Epithelial cell of proximal tubule (primary cell): Measurements from ENCODE around the gene PARN. TPM values are rescaled to one million over a fixed set of nuclear protein-coding genes. Genes with fewer than 3 reads are reported as not detected.

Experiments
- DNase-seq: peaks from one replicate; pipeline ENCODE4 v3.0.0-alpha.2; 2011; ENCODE audit warnings: low read depth
- H3K4me3 ChIP-seq: 2 replicates; pipeline ENCODE4 v1.5.1; 2011; ENCODE audit warnings: low read depth, mild to moderate bottlenecking, low read length
- CTCF ChIP-seq: conservative IDR thresholded peaks from 2 replicates; pipeline ENCODE4 v1.5.1; 2012; ENCODE audit warnings: low read depth, mild to moderate bottlenecking, low read length
- total RNA-seq: library from RNA; depleted of rRNA; stranded (reverse); fragments of >200 nt; gene quantifications from 2 replicates; pipeline ENCODE4 v1.2.3, GENCODE V29; 2015

Gene PARN
- total RNA-seq, 1 donor from 2014 or later, result 28.5 TPM

DNA sequence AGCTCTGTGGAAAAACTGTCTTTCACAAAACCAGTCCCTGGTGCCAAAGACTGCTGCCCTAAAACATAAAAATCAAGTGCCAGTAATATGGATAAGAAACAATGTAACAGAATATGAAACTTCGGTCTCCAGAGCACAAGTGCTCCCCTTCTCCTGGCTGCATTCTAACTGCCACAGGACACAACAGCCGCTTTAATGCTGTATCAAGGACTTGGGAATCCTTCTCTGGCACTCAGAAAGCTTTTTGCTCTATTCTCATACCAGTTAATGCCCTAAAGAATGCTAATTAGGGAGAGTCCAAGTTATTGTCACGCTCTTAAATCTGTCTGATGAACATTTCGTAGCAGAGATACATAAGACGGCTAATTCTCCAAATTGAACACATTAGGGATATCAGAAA, 90.9 kb downstream of the PARN start:
- H3K4me3 ChIP-seq, result no peak overlapping the region
- TF ChIP-seq CTCF, result no peak
- no peak for DNase-seq

DNA sequence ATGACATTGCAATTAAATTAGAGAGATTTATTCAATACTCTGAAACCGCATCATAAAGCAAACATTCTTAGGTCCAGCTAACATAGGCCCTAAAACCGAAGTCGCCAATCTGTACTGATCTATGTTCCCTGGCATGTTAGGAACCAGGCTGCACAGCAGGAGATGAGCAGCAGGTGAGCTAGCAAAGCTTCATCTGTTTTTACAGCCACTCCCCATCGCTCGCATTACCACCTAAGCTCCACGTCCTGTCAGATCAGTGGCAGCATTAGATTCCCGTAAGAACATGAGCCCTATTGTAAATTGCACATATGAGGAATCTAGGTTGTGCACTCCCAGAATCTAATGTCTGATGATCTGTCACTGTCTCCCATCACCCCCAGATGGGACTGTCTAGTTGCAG, 91.5 kb downstream of the PARN start:
- DNase-seq, result no peak
- TF ChIP-seq CTCF, result no peak
- H3K4me3 ChIP-seq, result no peak overlapping the region

DNA sequence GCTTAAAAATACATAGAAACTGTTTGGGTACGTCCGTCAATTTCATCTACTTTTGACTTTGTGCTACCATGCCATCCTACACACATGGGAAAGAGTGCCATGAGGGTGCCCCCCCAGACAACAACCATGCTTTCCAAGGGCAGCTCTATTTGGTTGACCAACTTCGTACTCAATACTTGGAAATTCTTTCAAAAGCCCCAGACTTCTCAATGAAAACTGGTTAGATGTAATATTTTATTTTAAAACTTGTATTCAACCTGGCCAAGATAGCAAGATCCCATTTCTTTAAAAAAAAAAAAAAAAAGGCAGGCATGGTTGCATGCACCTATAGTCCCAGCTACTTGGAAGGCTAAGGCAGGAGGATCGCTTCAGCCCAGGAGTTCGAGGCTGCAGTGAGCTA, 98.4 kb downstream of the PARN start:
- DNase-seq, result no peak
- H3K4me3 ChIP-seq, result no peak overlapping the region
- no peak for TF ChIP-seq CTCF

- TF ChIP-seq CTCF, result no peak
- DNase-seq, result no peak
- H3K4me3 ChIP-seq, result no peak overlapping the region
These were observed 99.0 kb downstream of the PARN start for GRCh38 chr16:14531101-14531500.

DNA sequence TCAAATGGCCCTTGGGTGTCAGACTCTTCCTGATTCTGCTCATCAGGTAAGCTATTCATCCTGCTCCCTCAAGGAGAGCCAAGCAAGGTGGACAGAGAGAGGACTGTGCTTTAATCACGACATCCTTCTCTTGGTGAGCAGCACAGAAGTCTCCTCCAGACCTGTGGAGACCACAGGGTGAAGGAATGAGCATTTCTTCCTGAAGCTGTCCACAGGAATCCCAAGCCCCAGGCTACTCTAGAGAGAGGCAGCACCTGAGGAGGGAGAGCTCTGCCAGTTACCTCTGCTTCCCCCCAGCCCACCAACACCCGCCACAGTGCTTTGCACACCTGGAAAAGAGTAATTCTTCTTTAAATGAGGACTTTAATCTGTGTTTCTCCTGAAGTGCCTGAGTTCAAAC, 100.0 kb downstream of the PARN start:
- H3K4me3 ChIP-seq, result no peak overlapping the region
- no peak for DNase-seq
- no peak for TF ChIP-seq CTCF

DNA sequence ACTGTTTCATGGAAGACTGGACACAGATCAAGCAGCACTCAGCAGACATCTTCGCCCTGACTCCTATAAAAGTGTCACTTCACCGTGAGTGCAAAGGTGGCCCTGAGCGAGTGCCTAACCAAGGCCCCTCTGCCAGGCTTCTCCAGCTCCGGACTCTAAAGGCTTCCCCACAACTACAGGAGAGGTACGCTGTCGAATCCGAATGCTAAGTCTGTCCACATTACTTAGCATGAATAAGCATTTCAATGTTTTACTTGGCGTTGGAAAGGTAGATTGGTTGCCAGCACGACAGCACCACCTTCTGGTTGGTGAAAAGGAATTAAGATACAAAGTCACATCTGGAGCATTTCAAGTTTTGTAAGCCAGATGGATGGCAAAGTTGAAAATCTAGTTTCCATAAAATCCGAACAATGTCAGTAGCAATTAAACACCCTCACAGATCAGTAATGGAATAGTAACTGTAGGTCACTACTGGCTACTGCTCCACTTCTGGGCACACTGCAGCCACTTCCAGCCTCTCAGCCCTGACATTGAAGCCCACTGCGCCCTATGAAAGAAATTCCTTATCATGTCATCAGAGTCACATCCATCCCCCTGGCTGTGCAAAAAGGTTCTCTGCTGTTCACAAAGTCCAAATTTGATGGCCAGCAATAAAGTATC, 100.9 kb downstream of the PARN start:
- peak; percentile 61 for DNase-seq
- peak overlapping the region; percentile 31 for H3K4me3 ChIP-seq
- peak; percentile 80 for TF ChIP-seq CTCF

GRCh38 chr16:14528306-14528705, 101.8 kb downstream of the PARN start:
- DNase-seq, result no peak
- H3K4me3 ChIP-seq, result no peak overlapping the region
- no peak for TF ChIP-seq CTCF
